NCI-H1092 (cell line): ENCODE data around the gene TSPEAR.
A peak's percentile ranks its signal among the peaks of the same experiment; 100 is the strongest.
"Not testable (repeated sequence)": the region's sequence is repeated elsewhere in the genome, so short reads cannot be mapped to it uniquely, and the experiment has no call there.

ENCODE experiments used
- DNase-seq: peaks from one replicate; lab custom pipeline; 2025; lab: John Stamatoyannopoulos, UW

Gene TSPEAR

GRCh38 chr21:44684077-44684476, 27.3 kb downstream of the TSPEAR start:
- DNase-seq = no peak

- DNase-seq = no peak
Observed at GRCh38 chr21:44682580-44683151, 28.7 kb downstream of the TSPEAR start.

GRCh38 chr21:44681861-44682579, 29.4 kb downstream of the TSPEAR start, which contains the start of gene KRTAP12-1:
Gene KRTAP12-1, minus strand, starts transcription at chr21:44682163. Its CDS starts 40 bp downstream, at chr21:44682123.
- DNase-seq = peak; percentile 80

GRCh38 chr21:44681152-44681551, 30.2 kb downstream of the TSPEAR start:
- DNase-seq = no peak

- no peak for DNase-seq
Observed at GRCh38 chr21:44677881-44678280, 33.5 kb downstream of the TSPEAR start.

GRCh38 chr21:44671911-44672310, 39.5 kb downstream of the TSPEAR start:
- DNase-seq = no peak

- DNase-seq = no peak
Observed at GRCh38 chr21:44670642-44671432, 40.5 kb downstream of the TSPEAR start.

- no peak for DNase-seq
Observed at GRCh38 chr21:44667612-44668011, 43.8 kb downstream of the TSPEAR start.

GRCh38 chr21:44666401-44667320, 44.7 kb downstream of the TSPEAR start, which contains the start of gene KRTAP12-2:
Gene KRTAP12-2, minus strand, starts transcription at chr21:44666927. Its CDS starts 41 bp downstream, at chr21:44666886.
- DNase-seq = peak; percentile 47

- no peak for DNase-seq
Observed at GRCh38 chr21:44664691-44665090, 46.7 kb downstream of the TSPEAR start.

GRCh38 chr21:44661567-44661966, 49.8 kb downstream of the TSPEAR start:
- DNase-seq = not testable (repeated sequence)

- no peak for DNase-seq
Observed at GRCh38 chr21:44658913-44659595, 52.3 kb downstream of the TSPEAR start.

- DNase-seq = no peak
Observed at GRCh38 chr21:44658541-44658910, 52.8 kb downstream of the TSPEAR start.

- no peak for DNase-seq
Observed at GRCh38 chr21:44657635-44658540, 53.5 kb downstream of the TSPEAR start, which contains the start of gene KRTAP12-3. Gene KRTAP12-3, plus strand, starts transcription at chr21:44657932. Its CDS starts 48 bp downstream, at chr21:44657980.

GRCh38 chr21:44656868-44657267, 54.5 kb downstream of the TSPEAR start:
- DNase-seq = no peak

GRCh38 chr21:44654576-44655175, 56.7 kb downstream of the TSPEAR start, which contains the start of gene KRTAP12-4:
Gene KRTAP12-4, minus strand, starts transcription at chr21:44654659. Its CDS starts 45 bp downstream, at chr21:44654614.
- DNase-seq = no peak

- DNase-seq = peak; percentile 20
Observed at GRCh38 chr21:44653656-44654575, 57.5 kb downstream of the TSPEAR start.

GRCh38 chr21:44653123-44653522, 58.2 kb downstream of the TSPEAR start:
- DNase-seq = no peak
